Measurements from ENCODE around the gene RPL12. TPM values are rescaled to one million over a fixed set of nuclear protein-coding genes. Genes with fewer than 3 reads are reported as not detected.

The RPL12 gene
- total and polyA plus RNA-seq, 9 donors = 2,053 to 2,886 (median 2,341) TPM

GRCh38 chr9:127446713-127447415, 4.3 kb downstream of the RPL12 start:
- H3K9me3 ChIP-seq (replicated peaks; ENCODE audit: control insufficient read depth, low read depth, low read length) = no peaks in the 10 kb centered on the region
- H3K27ac ChIP-seq (ENCODE audit: low read length) = no peak overlapping the region
- no peak overlapping the region for H3K4me3 ChIP-seq (ENCODE audit: low read length)
- DNase-seq = no peak
- H3K4me1 ChIP-seq (ENCODE audit: control insufficient read depth, insufficient read depth, low read length) = peaks cover 21% of the 10 kb centered on the region
- 85% methylated on average over 3 of the region's 7 CpGs for WGBS (ENCODE audit: insufficient coverage)
- H3K36me3 ChIP-seq (ENCODE audit: control insufficient read depth, insufficient read depth, low read length) = peaks cover 75% of the 10 kb centered on the region
- H3K27me3 ChIP-seq (ENCODE audit: control insufficient read depth, insufficient read depth, low read length) = no peaks in the 10 kb centered on the region

- peaks cover 21% of the 10 kb centered on the region for H3K4me1 ChIP-seq (ENCODE audit: control insufficient read depth, insufficient read depth, low read length)
- no peak overlapping the region for H3K27ac ChIP-seq (ENCODE audit: low read length)
- H3K4me3 ChIP-seq (ENCODE audit: low read length) = no peak overlapping the region
- H3K27me3 ChIP-seq (ENCODE audit: control insufficient read depth, insufficient read depth, low read length) = no peaks in the 10 kb centered on the region
- no peaks in the 10 kb centered on the region for H3K9me3 ChIP-seq (replicated peaks; ENCODE audit: control insufficient read depth, low read depth, low read length)
- H3K36me3 ChIP-seq (ENCODE audit: control insufficient read depth, insufficient read depth, low read length) = peaks cover 78% of the 10 kb centered on the region
- 70% methylated on average over 2 of the region's 4 CpGs for WGBS (ENCODE audit: insufficient coverage)
- no peak for DNase-seq
Measured at GRCh38 chr9:127445851-127446712, 5.1 kb downstream of the RPL12 start.

GRCh38 chr9:127444921-127445850, 6.0 kb downstream of the RPL12 start:
- Histone ChIP-seq H3K4me1 (ENCODE audit: control insufficient read depth, insufficient read depth, low read length) (peaks cover 19% of the 10 kb centered on the region), H3K27ac (ENCODE audit: low read length) (no peak overlapping the region), H3K4me3 (ENCODE audit: low read length) (no peak overlapping the region), H3K27me3 (ENCODE audit: control insufficient read depth, insufficient read depth, low read length) (no peaks in the 10 kb centered on the region), H3K36me3 (ENCODE audit: control insufficient read depth, insufficient read depth, low read length) (peaks cover 84% of the 10 kb centered on the region), H3K9me3 (replicated peaks; ENCODE audit: control insufficient read depth, low read depth, low read length) (no peaks in the 10 kb centered on the region)
- DNase-seq = no peak
- WGBS (ENCODE audit: insufficient coverage) = 97% methylated on average over 8 of the region's 15 CpGs

GRCh38 chr9:127444283-127444920, 6.8 kb downstream of the RPL12 start:
- Histone ChIP-seq H3K9me3 (replicated peaks; ENCODE audit: control insufficient read depth, low read depth, low read length) (no peaks in the 10 kb centered on the region), H3K27me3 (ENCODE audit: control insufficient read depth, insufficient read depth, low read length) (no peaks in the 10 kb centered on the region), H3K27ac (ENCODE audit: low read length) (peak overlapping the region; percentile 21), H3K4me1 (ENCODE audit: control insufficient read depth, insufficient read depth, low read length) (peaks cover 11% of the 10 kb centered on the region), H3K4me3 (ENCODE audit: low read length) (no peak overlapping the region), H3K36me3 (ENCODE audit: control insufficient read depth, insufficient read depth, low read length) (peaks cover 82% of the 10 kb centered on the region)
- no peak for DNase-seq
- WGBS (ENCODE audit: insufficient coverage) = 87% methylated on average over 9 of the region's 17 CpGs

- Histone ChIP-seq H3K27me3 (ENCODE audit: control insufficient read depth, insufficient read depth, low read length) (no peaks in the 10 kb centered on the region), H3K4me3 (ENCODE audit: low read length) (no peak overlapping the region), H3K27ac (ENCODE audit: low read length) (no peak overlapping the region), H3K36me3 (ENCODE audit: control insufficient read depth, insufficient read depth, low read length) (peaks cover 75% of the 10 kb centered on the region), H3K4me1 (ENCODE audit: control insufficient read depth, insufficient read depth, low read length) (no peaks in the 10 kb centered on the region), H3K9me3 (replicated peaks; ENCODE audit: control insufficient read depth, low read depth, low read length) (no peaks in the 10 kb centered on the region)
- DNase-seq = no peak
- WGBS (ENCODE audit: insufficient coverage) = 84% methylated on average over 6 of the region's 9 CpGs
Measured at GRCh38 chr9:127438394-127438793, 12.8 kb downstream of the RPL12 start.

- Histone ChIP-seq H3K27ac (ENCODE audit: low read length) (no peak overlapping the region), H3K9me3 (replicated peaks; ENCODE audit: control insufficient read depth, low read depth, low read length) (no peaks in the 10 kb centered on the region), H3K27me3 (ENCODE audit: control insufficient read depth, insufficient read depth, low read length) (no peaks in the 10 kb centered on the region), H3K36me3 (ENCODE audit: control insufficient read depth, insufficient read depth, low read length) (peaks cover 75% of the 10 kb centered on the region), H3K4me3 (ENCODE audit: low read length) (no peak overlapping the region), H3K4me1 (ENCODE audit: control insufficient read depth, insufficient read depth, low read length) (no peaks in the 10 kb centered on the region)
- WGBS (ENCODE audit: insufficient coverage) = 93% methylated on average over 8 of the region's 12 CpGs
- DNase-seq = no peak
Measured at GRCh38 chr9:127437497-127438264, 13.5 kb downstream of the RPL12 start.

- no peak overlapping the region for H3K27ac ChIP-seq (ENCODE audit: low read length)
- no peaks in the 10 kb centered on the region for H3K27me3 ChIP-seq (ENCODE audit: control insufficient read depth, insufficient read depth, low read length)
- H3K9me3 ChIP-seq (replicated peaks; ENCODE audit: control insufficient read depth, low read depth, low read length) = no peaks in the 10 kb centered on the region
- no peak for DNase-seq
- no peak overlapping the region for H3K4me3 ChIP-seq (ENCODE audit: low read length)
- peaks cover under 1% of the 10 kb centered on the region for H3K4me1 ChIP-seq (ENCODE audit: control insufficient read depth, insufficient read depth, low read length)
- H3K36me3 ChIP-seq (ENCODE audit: control insufficient read depth, insufficient read depth, low read length) = peaks cover 33% of the 10 kb centered on the region
- WGBS (ENCODE audit: insufficient coverage) = 100% methylated on average over 1 of the region's 8 CpGs
Measured at GRCh38 chr9:127430415-127430814, 20.8 kb downstream of the RPL12 start.

- Histone ChIP-seq H3K9me3 (replicated peaks; ENCODE audit: control insufficient read depth, low read depth, low read length) (no peaks in the 10 kb centered on the region), H3K4me3 (ENCODE audit: low read length) (no peak overlapping the region), H3K27ac (ENCODE audit: low read length) (no peak overlapping the region), H3K36me3 (ENCODE audit: control insufficient read depth, insufficient read depth, low read length) (peaks cover 16% of the 10 kb centered on the region), H3K27me3 (ENCODE audit: control insufficient read depth, insufficient read depth, low read length) (no peaks in the 10 kb centered on the region), H3K4me1 (ENCODE audit: control insufficient read depth, insufficient read depth, low read length) (peaks cover 9% of the 10 kb centered on the region)
- no CpG with 5 or more reads among the region's 3 CpGs for WGBS (ENCODE audit: insufficient coverage)
- DNase-seq = no peak
Measured at GRCh38 chr9:127428348-127428747, 22.9 kb downstream of the RPL12 start.

GRCh38 chr9:127426756-127427155, 24.4 kb downstream of the RPL12 start:
- DNase-seq = no peak
- WGBS (ENCODE audit: insufficient coverage) = no CpG with 5 or more reads among the region's 2 CpGs
- H3K36me3 ChIP-seq (ENCODE audit: control insufficient read depth, insufficient read depth, low read length) = peaks cover 12% of the 10 kb centered on the region
- H3K27me3 ChIP-seq (ENCODE audit: control insufficient read depth, insufficient read depth, low read length) = no peaks in the 10 kb centered on the region
- H3K4me3 ChIP-seq (ENCODE audit: low read length) = no peak overlapping the region
- H3K4me1 ChIP-seq (ENCODE audit: control insufficient read depth, insufficient read depth, low read length) = peaks cover 22% of the 10 kb centered on the region
- H3K9me3 ChIP-seq (replicated peaks; ENCODE audit: control insufficient read depth, low read depth, low read length) = no peaks in the 10 kb centered on the region
- H3K27ac ChIP-seq (ENCODE audit: low read length) = no peak overlapping the region
